GM19240 (cell line): ENCODE measurements around the gene CMIP.

ENCODE experiments used
- DNase-seq: peaks from one replicate; pipeline ENCODE4 v3.0.0; 2011; ENCODE audit warnings: low spot score; ENCODE audit not compliant: insufficient read length

Gene CMIP

GRCh38 chr16:81446907-81447268 is 2.3 kb downstream of the CMIP start:
- no peak for DNase-seq

- DNase-seq: no peak
These were observed 2.9 kb downstream of the CMIP start for GRCh38 chr16:81447383-81448101.

- DNase-seq: no peak
These were observed 3.8 kb downstream of the CMIP start for GRCh38 chr16:81448154-81449131.

GRCh38 chr16:81449241-81449640 is 4.6 kb downstream of the CMIP start:
- DNase-seq: no peak

- DNase-seq: no peak
These were observed 5.4 kb downstream of the CMIP start for GRCh38 chr16:81449899-81450608.

GRCh38 chr16:81450783-81451491 is 6.3 kb downstream of the CMIP start:
- no peak for DNase-seq

GRCh38 chr16:81451753-81452680 is 7.4 kb downstream of the CMIP start:
- DNase-seq: no peak

- DNase-seq: no peak
These were observed 8.6 kb downstream of the CMIP start for GRCh38 chr16:81453091-81453728.

- DNase-seq: no peak
These were observed 9.4 kb downstream of the CMIP start for GRCh38 chr16:81454044-81454443.

GRCh38 chr16:81455006-81455405 is 10.4 kb downstream of the CMIP start:
- DNase-seq: no peak

GRCh38 chr16:81455720-81456494 is 11.3 kb downstream of the CMIP start:
- DNase-seq: no peak

- DNase-seq: no peak
These were observed 12.1 kb downstream of the CMIP start for GRCh38 chr16:81456523-81457325.

GRCh38 chr16:81457326-81458133 is 12.9 kb downstream of the CMIP start:
- DNase-seq: no peak

GRCh38 chr16:81458149-81458669 is 13.6 kb downstream of the CMIP start:
- DNase-seq: no peak

GRCh38 chr16:81458827-81459598 is 14.4 kb downstream of the CMIP start:
- no peak for DNase-seq

GRCh38 chr16:81460075-81460474 is 15.5 kb downstream of the CMIP start:
- DNase-seq: no peak
